Body of pancreas (tissue), 4 donors: Measurements from ENCODE around the gene LIMK1.

ENCODE experiments used
- CTCF ChIP-seq, 7 experiments: fragments of 450-650 bp in 4 of 7; fragments of 200-600 bp in 3 of 7; sonication (generic) in 3 of 7; IDR thresholded peaks; one replicate each; pipeline ENCODE4 v1.5.1; 2016 to 2019; ENCODE audit warnings: antibody characterized with exemption in 7 of 7
- POLR2A ChIP-seq, 3 donors: fragments of 450-650 bp; IDR thresholded peaks; one replicate each; pipeline ENCODE4 v1.6.1; 2016; ENCODE audit warnings: antibody characterized with exemption in 3 of 3, mild to moderate bottlenecking in 2 of 3

GRCh38 chr7:74047804-74048380 lies 35.7 kb upstream of the LIMK1 start:
- TF ChIP-seq POLR2A (IDR thresholded peaks at IDR 0.05) (no peak), CTCF (IDR thresholded peaks at IDR 0.05) (no peak)
